ENCODE results near the gene SBNO1. TPM values are rescaled to one million over a fixed set of nuclear protein-coding genes. Genes with fewer than 3 reads are reported as not detected.

SBNO1 gene
- total RNA-seq, 1 donor from 2014 or later: 44.7 TPM

DNA sequence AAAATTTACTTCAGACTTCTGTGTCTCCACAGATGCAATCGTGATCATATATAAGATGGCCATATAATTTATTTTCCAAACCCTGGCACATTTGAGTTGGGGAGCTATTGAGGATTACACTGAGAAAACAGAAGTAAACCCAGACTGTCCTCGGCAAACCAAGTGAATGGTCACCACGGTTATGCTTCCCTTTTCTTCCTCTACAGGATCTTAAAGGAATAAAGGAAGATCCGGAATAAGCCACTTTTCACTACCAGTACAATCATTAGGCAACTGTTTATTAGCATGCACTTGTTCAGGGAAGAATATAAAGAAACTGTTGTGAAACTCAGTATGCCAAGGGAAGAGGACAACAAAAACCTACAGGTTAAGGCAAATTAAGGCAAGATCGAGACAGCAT lies 27.6 kb downstream of the SBNO1 start:
- no peak for DNase-seq (ENCODE audit: low spot score)
- TF ChIP-seq, protein P1, sequence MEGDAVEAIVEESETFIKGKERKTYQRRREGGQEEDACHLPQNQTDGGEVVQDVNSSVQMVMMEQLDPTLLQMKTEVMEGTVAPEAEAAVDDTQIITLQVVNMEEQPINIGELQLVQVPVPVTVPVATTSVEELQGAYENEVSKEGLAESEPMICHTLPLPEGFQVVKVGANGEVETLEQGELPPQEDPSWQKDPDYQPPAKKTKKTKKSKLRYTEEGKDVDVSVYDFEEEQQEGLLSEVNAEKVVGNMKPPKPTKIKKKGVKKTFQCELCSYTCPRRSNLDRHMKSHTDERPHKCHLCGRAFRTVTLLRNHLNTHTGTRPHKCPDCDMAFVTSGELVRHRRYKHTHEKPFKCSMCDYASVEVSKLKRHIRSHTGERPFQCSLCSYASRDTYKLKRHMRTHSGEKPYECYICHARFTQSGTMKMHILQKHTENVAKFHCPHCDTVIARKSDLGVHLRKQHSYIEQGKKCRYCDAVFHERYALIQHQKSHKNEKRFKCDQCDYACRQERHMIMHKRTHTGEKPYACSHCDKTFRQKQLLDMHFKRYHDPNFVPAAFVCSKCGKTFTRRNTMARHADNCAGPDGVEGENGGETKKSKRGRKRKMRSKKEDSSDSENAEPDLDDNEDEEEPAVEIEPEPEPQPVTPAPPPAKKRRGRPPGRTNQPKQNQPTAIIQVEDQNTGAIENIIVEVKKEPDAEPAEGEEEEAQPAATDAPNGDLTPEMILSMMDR (IDR thresholded peaks at IDR 0.05; ENCODE audit: unreplicated experiment): no peak
- H3K36me3 Mint-ChIP-seq (ENCODE audit: low read depth, unreplicated experiment): peaks cover 18% of the 10 kb centered on the region
- no peak overlapping the region for H3K27ac Mint-ChIP-seq (ENCODE audit: unreplicated experiment)
- H3K4me1 Mint-ChIP-seq (ENCODE audit: unreplicated experiment): no peaks in the 10 kb centered on the region
- H3K9me3 Mint-ChIP-seq (ENCODE audit: unreplicated experiment): no peaks in the 10 kb centered on the region
- H3K4me3 Mint-ChIP-seq (ENCODE audit: unreplicated experiment): no peak overlapping the region
- no peaks in the 10 kb centered on the region for H3K27me3 Mint-ChIP-seq (ENCODE audit: unreplicated experiment)

- Mint-ChIP-seq H3K4me1 (ENCODE audit: unreplicated experiment) (no peaks in the 10 kb centered on the region), H3K9me3 (ENCODE audit: unreplicated experiment) (no peaks in the 10 kb centered on the region), H3K27me3 (ENCODE audit: unreplicated experiment) (no peaks in the 10 kb centered on the region), H3K36me3 (ENCODE audit: low read depth, unreplicated experiment) (peaks cover 18% of the 10 kb centered on the region), H3K27ac (ENCODE audit: unreplicated experiment) (no peak overlapping the region), H3K4me3 (ENCODE audit: unreplicated experiment) (no peak overlapping the region)
- TF ChIP-seq, protein P1 (IDR thresholded peaks at IDR 0.05; ENCODE audit: unreplicated experiment): no peak
- no peak for DNase-seq (ENCODE audit: low spot score)
Measured at GRCh38 chr12:123336530-123336929, 28.1 kb downstream of the SBNO1 start.

DNA sequence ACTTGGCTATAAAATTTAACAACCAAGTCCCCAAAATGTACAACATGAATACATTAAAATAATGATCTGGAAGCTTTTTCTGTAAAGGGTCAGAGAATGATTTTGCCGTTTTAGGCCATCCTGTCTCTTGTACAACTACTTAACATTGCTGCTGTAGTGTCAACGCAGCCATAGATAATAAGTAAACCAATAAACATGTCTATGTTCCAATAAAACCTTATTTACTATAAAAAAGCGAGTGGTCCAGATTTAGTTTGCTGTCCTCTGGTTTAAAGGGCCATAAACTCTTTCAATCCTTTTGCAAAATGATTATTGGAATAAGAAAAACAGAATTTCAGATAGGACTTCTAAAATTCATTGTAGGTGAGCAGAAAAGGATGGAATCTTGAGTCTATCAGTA lies 29.2 kb downstream of the SBNO1 start:
- TF ChIP-seq, protein P1 (IDR thresholded peaks at IDR 0.05; ENCODE audit: unreplicated experiment): no peak
- DNase-seq (ENCODE audit: low spot score): no peak
- Mint-ChIP-seq H3K27ac (ENCODE audit: unreplicated experiment) (no peak overlapping the region), H3K36me3 (ENCODE audit: low read depth, unreplicated experiment) (peaks cover 18% of the 10 kb centered on the region), H3K27me3 (ENCODE audit: unreplicated experiment) (no peaks in the 10 kb centered on the region), H3K4me3 (ENCODE audit: unreplicated experiment) (no peak overlapping the region), H3K9me3 (ENCODE audit: unreplicated experiment) (no peaks in the 10 kb centered on the region), H3K4me1 (ENCODE audit: unreplicated experiment) (no peaks in the 10 kb centered on the region)

DNA sequence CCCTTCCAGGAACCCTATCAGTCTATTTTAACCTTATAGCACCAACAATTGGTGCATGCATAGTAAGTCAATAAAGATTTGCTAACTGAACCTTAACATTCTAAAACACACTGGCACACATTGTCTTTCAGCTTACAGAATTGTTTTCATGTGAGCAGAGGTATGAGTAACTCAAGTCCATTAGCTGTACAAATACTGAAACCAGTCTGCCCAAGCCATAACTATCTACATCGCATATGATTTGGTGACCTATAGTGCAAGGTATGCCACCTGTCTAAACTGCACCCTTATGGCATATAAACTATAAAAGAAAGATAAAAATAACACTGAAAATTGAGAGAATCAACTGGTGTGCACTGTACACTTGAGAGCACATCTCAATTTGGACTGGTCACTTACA lies 34.8 kb downstream of the SBNO1 start:
- Mint-ChIP-seq H3K27me3 (ENCODE audit: unreplicated experiment) (no peaks in the 10 kb centered on the region), H3K4me1 (ENCODE audit: unreplicated experiment) (no peaks in the 10 kb centered on the region), H3K4me3 (ENCODE audit: unreplicated experiment) (no peak overlapping the region), H3K9me3 (ENCODE audit: unreplicated experiment) (no peaks in the 10 kb centered on the region), H3K36me3 (ENCODE audit: low read depth, unreplicated experiment) (peaks cover 29% of the 10 kb centered on the region), H3K27ac (ENCODE audit: unreplicated experiment) (no peak overlapping the region)
- no peak for DNase-seq (ENCODE audit: low spot score)
- TF ChIP-seq, protein P1 (IDR thresholded peaks at IDR 0.05; ENCODE audit: unreplicated experiment): no peak

DNA sequence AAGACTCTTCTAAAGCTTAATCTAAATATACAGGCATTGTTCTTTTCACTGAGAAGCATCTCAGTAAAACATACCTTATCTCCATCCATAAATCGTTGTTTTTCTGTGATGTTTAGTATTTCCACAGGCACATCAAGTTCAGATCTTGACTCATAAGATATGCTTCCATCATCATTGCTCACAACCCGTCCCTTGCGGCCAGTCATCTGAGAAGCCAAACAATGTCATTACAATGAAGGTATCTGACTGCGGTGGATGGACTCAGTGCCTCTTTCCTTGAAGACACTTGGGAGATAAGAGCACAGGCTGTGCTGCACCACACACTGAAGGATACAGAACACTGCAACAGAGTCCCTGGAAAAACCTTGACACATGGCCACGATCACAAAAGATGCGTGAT lies 44.8 kb downstream of the SBNO1 start:
- Mint-ChIP-seq H3K4me3 (ENCODE audit: unreplicated experiment) (no peak overlapping the region), H3K27me3 (ENCODE audit: unreplicated experiment) (no peaks in the 10 kb centered on the region), H3K9me3 (ENCODE audit: unreplicated experiment) (no peaks in the 10 kb centered on the region), H3K4me1 (ENCODE audit: unreplicated experiment) (no peaks in the 10 kb centered on the region), H3K36me3 (ENCODE audit: low read depth, unreplicated experiment) (peaks cover 33% of the 10 kb centered on the region), H3K27ac (ENCODE audit: unreplicated experiment) (no peak overlapping the region)
- no peak for DNase-seq (ENCODE audit: low spot score)
- TF ChIP-seq, protein P1 (IDR thresholded peaks at IDR 0.05; ENCODE audit: unreplicated experiment): no peak

Measured in endothelial cell (in vitro differentiated cells).